CMK (cell line): Measurements from ENCODE around the gene DLD.
"Not testable (repeated sequence)": the region's sequence is repeated elsewhere in the genome, so short reads cannot be mapped to it uniquely, and the experiment has no call there.

Source experiments
- DNase-seq: peaks from one replicate; pipeline ENCODE4 v3.0.0-alpha.2; 2010; ENCODE audit warnings: low read depth

DLD gene

DNA sequence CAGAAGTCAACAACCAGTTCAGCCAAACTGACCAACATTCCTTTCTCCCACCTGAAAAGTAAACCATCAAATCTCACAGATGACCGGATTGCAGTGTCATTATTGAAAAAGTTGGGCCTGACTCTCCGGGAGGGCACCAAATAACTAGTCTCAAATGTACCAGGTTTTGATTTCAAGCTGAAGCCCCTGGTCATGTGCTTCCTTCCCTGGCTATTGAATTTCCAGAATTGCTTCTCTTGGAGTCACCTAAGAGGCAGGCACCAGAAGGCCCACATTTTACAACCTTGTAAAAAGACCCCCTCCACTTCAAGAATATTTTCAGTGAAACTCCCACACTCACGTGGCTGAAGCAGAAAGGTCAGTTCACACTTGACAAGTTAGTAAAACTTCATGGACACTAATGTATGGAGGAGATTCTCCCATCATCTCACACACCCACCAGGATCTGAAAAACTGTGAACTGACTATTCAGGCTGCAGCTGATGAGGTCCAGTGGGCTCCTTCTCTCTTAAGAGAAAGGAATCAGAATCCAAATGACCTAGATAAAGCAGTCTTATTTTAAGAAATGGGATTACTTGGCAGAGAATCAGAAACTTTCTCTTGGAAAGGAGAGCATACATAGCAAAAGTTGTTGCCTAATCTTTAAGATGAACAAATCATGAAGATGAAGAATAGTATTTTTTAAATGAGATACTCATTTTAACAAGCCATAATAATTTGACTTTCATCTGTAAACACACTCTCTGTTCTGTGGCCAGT, 53.6 kb downstream of the DLD start:
- no peak for DNase-seq

DNA sequence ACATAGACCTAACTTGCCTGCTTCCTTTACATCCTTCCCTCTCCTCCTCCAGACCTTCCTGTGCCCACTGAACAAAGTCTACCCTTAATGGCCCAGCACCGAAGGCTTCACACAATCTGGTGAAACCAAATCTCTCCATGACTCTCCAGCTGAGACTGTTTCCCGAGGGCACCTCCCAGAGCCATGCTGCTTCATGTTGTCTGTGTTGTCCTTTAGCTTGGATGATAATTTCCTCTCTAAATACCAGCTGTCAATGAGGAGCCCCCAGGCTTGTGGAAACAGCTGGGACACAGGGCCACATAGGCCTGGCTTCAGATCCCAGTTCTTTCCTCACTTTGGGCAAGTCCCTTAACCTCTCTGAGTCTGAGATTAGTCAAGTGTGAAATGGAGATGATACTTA, 54.3 kb downstream of the DLD start:
- no peak for DNase-seq

DNA sequence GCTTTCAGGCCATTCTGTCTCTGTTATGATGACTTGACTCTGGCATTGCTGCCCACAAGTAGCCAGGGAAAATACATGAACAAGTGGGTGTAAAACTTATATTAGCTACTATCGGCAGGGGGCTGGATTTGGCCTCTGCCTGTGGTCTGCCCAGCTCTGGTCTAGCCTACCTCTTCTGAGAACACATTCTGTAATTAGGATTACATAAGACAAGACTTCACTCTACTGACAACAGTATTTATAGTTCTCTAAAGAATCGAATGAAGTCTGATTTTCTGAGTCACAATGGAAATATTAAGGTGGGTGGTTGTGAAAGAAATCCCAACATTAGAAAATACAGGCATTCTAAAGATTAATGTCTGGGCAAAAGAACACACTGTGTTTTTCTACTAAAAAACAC, 55.5 kb downstream of the DLD start:
- DNase-seq, result no peak

DNA sequence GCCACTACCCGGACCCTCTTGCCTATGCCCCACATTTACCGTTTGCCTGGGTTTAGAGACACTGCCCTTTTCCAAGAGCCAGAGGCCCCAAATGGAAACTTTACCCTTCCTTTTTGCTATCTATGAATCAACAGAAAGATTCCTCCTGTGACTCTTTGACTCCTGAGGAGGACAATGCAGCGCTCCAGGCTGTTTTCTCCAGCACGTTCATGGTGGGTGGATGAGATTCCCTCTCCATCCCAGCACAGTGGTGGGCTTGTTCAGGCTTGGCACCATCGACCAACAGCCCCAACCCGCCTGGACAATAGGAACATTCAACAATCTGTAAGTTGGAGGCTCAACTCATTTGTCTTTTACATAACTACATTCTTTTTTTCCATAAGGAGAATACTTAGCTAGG, 55.9 kb downstream of the DLD start:
- DNase-seq, result no peak

DNA sequence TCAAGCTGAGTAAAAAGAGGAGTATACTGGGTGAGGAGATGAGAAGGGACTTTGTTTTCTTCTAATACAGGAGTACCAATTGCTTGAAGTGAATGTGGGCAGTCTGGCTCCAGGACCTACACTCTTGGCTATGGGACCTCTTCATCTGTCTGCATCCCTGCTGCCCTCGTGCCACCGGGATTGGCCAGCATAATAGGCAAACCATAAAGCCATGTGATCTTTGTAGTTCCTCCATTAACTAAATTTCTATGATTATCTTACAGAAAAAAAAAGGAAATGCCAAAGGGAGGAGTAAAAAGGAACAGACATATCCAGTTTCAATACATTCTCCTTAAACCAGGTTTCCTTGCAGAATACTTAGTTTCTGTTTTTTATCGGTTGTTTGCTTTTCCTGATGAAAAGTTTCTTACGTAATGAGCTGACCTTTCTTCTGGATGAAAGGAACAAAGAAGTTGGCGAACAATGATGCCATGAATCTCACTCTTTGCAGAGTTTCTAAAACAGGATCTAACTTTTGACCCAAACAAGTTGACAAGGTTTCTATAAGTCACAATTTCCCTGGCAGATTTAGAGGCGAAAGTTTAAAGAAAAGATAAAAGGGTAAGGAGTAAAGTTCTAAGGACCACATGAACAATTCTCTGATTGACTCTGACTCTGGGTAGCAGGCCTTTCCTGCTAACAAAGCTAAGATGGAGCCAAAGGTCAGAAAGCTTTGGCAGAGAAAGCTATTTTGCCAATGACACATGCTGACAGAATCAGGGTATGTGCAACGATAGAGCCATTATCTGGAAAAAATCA, 57.9 kb downstream of the DLD start:
- DNase-seq, result no peak

DNA sequence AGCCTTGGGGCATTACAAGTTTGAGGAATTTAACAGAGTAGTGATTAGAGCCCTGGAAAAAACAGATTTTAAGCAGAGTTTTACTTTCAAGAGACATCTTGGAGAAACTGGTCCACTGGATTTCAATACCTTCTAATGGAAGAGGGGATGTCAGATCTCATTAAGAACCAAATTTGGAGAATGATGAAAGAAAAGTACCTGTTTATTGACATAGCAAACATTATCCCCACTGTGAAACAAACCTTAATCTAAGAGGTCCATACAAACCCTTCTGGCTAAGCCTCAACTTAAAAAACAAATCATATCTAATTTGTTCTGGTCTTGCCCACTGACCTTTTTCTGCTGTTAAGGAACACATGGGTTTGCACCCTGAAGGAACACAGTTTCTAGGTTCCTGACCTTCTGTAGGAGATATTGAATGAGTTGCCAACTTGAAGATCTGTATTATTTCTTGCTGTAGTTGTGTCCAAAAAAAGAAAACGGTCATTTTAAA, 58.5 kb downstream of the DLD start:
- DNase-seq, result no peak

DNA sequence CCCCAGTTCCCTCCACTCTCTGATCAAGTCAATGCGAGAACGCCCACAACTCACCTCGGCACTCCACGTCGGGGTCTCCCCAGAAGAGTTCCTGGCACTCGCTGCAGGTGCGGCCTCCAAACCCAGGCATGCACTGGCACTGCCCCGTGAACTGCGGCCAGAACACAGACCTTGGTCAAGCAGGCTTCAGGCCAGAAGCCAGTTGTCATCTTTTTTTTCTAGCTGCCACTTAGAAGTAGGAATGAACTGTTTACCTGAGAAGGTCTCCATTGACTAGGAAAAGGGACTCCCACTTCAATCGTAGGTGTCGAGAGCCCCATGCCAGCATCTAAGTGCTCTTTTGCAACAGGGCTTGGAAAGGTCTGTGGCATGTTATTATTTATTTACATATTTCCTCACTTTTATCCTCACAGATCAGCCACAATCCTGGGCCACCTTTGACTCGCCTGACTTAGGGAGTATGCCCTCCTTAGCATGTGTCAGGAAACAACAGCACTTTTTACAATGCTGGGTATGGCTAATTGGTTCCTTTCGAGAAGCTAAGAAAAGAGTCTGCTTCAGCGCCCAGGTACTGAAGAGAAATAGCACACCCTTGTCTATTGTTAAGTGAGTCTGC, 60.3 kb downstream of the DLD start:
- no peak for DNase-seq

DNA sequence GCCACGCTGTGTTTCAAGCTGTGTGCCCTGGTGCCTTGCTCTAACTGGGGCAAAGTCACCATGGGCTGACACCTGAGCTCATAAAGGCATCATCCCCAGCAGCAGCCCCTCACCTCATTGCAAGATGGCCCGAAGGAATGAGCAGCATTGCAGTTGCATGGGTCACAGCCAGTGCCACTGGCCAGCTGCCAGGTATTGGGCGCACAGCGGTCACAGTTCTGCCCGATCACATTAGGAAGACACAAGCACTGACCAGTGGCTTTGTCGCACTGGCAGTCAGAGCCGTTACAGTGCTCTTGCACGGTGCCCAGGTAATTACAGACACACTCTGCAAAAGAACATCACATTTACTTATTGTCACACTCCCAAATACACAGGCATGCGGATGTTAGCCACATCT, 60.9 kb downstream of the DLD start:
- DNase-seq, result no peak

DNA sequence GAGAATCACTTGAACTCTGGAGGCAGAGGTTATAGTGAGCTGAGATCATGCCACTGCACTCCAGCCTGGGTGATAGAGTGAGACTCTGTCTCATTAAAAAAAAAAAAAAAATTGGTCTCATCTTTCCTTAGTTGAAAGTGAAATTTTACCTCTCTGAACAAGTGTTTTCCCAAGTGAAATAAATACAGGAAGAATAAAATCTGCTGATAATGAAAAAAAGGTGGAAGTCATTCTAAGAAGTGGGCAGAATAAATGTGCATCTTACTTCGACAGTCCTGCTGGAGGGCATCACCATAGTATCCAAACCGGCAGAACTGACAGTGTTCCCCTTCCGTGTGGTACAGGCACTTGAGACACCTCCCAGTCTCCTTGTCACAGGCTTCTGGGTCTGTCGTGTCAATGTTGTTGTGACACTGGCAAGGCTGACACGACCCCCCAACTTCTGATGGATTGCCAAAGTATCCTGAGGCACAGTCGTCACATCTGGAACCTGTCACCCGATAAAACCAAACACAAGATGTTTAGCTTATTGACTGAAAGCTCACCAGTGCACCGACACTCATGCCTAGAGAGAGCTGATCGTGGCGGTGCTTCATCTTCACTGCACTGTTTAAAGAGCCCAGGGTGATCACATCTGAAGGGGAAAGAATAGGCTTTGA, 62.4 kb downstream of the DLD start:
- DNase-seq, result no peak

DNA sequence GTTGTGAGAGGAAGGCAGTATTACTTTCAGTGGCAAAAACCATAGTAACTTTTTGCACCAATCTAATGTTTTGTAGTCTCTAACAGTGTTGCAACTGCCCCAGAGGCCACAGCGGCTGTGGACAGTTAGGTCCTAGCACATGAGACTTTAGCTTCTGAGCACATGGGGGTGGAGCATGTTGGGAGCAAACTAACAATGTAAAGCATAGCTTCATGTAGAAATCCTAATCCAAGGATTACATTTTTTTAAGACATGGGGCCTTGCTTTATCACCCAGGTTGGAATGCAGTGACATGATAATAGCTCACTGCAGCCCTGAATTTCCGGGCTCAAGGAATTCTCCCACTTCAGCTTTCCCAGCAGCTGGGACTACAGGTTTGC, 62.9 kb downstream of the DLD start:
- DNase-seq, result no peak

DNA sequence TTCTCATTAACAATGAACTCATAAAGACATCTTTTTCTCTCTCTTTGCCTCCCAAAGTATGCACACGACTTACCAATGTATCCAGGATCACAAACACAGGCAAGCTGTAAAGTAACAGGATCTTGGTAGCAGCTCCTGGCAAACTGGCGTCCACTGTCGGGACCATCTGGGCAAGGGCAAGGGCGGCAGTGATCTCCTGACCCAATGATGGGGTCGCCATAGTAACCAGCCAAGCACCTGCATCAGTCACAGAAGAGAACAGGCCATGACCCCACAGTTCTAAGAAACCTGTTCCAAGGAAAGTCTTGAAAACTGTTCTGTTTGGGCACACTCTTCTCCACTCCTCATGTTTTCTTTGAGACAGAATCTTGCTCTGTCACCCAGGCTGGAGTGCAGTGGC, 64.4 kb downstream of the DLD start:
- no peak for DNase-seq

DNA sequence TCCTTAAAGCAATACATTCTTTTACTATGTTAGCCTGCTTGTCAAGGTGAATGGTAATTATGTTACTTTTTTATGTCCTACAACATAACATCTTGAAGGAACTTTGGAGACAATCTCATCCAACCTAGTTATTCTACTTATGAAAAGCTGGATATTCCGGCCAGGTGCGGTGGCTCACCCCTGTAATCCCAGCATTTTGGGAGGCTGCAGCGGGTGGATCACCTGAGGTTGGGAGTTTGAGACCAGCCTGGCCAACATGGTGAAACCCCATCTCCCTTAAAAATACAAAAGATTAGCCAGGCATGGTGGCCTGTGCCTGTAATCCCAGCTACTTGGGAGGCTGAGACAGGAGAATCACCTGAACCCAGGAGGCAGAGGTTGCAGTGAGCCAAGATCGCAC, 66.0 kb downstream of the DLD start:
- not testable (repeated sequence) for DNase-seq

DNA sequence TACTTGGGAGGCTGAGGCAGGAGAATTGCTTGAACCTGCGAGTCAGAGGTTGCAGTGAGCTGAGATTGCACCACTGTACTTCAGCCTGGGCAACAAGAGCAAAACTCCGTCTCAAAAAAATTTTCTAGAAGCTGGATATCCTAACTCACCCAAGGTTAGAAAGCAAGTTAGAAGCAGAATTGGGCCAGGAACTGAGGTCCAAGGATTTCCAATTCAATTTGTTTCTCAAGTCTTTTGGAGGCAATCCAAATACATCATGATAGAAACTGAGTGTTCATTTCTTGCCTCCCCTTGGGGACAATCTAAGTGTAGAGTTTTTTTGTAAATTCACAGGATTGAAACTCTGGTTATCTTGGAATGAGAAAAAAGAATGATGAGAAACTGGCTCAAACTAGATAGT, 66.5 kb downstream of the DLD start:
- DNase-seq, result no peak

DNA sequence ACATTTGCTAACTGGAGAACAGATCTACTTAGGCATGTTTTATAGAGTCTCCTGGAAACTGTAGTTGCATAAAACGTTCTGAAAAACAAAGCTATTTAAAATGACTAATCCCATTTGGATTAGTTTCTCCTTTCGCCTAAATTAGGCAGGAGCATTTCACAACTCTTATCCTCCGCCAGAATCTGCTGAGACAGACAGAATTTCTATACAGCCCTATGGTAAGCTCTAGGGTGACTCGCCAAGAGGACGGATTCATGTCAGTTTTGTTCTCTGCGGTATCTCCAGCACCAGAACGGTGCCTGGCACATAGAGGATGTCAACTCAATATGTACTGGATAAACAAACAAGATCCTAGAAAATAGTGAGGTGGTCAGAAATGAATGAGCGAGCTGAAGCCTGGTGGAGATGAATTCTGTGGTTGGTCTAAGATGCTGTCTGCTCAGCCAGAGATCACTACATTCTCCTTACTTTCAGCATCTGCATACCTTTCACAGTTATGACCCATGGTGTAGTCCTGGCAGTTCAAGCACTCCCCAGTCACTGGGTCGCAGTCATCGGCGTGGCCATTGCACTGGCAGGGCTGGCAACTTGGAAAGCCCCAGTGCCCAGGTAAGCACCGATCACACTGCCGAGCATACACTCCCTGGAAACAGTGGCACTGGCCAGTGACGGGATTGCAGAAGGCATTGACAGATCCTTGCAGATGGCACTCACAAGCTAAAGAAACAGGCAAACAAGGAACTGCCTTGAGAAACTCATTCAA, 68.0 kb downstream of the DLD start:
- no peak for DNase-seq

DNA sequence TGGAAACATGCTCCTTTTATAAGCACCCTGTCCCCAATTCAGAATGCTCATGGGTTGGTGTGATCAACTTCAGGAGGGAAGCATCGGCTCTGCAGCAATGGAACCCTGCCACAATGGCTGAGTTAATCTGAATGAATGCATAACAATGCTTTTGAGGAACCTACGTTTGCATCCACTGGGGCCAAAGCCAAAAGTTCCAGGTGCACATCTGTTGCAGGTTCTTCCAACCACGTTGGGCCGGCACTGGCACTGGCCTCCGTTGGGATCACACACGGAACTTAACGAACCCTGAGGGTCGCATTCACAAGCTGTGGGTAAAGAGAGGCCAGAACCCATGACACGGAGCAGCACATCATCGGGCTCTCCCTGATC, 68.5 kb downstream of the DLD start:
- DNase-seq, result no peak

DNA sequence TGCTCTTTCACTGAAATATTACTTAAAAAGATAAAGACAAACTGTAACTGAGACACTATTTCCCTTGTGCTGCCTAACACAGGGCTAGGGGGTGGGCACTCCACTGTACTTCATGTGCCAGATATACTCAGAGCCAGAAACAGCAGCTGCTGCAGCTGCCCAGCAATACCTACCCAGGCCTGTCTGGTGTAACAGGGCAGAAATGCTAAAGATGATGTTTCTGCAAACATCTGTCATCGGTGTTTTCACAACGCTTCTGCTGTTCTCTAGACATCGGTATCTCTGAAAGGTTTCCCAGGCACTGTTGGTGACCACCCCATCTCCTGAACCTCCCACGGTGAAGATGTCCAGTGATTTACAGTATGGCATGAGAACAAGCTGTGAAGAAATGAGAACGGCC, 69.3 kb downstream of the DLD start:
- no peak for DNase-seq

DNA sequence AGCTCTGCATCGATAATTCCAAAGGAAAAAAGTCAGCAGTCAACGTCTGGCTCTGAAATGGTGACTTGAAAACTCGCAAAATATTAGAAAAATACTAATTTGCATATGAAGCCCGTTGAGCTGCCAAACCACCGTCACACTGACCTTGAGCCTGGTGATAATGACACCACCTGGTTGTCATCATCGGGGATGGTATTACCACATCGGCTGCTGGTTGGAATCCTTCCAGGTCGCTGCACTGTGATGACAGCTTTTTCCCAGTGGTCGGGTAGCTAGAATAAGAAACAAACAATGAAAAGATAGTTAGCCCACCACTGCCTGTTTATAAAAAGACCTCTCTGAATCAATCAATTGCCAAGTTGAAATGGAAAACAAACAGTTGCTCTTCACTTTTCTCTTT, 70.4 kb downstream of the DLD start:
- no peak for DNase-seq

DNA sequence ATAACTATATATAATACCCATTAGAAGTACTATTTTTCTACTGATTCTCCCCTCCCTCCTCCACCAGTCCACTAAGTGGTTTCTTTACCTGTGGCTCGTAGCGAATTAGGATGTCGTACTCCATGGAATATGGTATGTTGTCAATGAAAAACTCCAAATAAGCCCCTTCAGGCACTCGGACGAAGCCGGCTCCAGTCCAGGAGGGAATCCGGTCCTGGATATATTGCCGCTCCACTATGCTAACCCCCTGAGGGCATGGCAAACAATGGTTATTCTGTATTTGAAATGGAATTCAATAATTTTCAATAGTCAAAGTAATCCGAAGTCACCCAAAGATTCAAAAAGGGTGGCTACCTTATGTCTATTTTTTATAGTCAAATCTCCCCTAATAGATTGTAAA, 71.8 kb downstream of the DLD start:
- DNase-seq, result no peak

DNA sequence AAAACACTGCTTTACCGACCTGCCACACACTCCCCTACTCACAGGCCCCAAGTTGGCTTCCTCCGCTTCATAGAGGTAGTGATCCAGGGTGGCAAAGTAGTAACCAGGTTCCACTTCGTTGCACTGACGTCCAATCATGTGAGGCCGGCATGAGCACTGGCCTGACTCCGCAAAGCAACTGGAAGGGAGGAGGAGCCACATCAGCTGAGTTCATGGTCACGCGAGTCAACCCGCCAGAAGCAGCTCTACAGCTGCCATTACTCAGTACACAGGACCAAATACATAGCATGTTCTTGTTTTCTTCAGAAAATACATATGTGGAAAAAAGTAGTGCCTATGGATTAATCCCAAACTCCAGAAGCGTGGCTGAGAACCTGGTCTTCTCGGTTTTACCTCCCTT, 73.5 kb downstream of the DLD start:
- no peak for DNase-seq

DNA sequence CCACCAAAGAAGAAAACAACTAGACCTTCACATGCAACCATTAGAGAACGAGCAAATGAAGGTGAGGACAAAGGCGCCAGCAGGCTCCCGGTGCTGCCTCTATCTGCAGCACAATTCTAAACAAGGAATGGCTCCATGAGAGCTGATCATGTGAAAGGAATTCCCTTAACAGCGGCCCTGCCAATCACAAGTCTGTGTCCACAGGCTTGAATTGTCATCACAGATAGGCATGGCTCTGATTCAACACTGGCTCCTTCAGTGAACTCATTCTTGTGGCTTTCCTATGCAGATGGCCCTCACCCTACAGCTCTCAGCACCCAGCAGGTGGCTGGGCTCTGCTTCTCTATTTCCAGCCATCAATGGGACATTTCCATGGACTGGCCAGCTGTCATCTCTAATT, 75.7 kb downstream of the DLD start:
- DNase-seq, result no peak

DNA sequence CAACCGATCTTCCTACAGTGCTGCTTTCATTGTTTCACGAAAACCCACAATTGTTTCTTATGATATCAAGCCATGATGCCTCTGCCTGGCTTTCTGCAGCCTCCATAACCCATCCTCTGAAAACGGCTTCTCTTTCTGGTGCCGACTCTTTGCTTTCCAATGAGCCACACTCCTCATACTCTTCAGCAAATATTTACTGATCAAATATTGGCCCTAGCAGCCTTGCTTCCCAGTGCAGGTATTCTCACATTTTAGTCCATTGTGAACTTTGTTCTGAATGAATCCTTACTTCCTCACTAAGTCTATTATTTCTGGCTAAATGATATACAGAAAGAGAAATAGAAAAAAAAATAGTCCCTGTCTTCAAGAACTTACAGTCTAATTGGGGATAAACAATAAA, 76.4 kb downstream of the DLD start:
- no peak for DNase-seq

DNA sequence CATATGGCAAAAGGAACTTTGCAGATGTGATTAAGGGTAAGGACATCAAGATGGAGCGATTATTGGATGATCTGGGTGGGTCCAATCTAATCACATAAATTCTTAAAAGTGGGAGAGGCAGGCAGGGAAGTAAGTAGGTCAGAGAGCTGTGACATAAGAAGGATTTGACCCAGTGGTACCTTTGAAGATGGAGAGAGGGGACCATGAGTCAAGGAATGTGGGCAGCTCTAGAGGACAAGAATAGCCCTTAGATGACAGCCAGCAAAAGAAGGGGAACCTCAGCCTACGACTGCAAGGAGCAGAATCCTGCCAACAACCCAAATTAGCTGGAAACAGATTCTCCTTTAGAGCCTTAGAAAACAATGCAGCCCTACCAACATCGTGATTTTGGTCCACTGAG, 77.5 kb downstream of the DLD start:
- DNase-seq, result no peak
